Lung microvascular endothelial cell (primary cell): ENCODE measurements around the gene E2F1. TPM values are rescaled to one million over a fixed set of nuclear protein-coding genes. Genes with fewer than 3 reads are reported as not detected.
"Not testable (repeated sequence)": the region's sequence is repeated elsewhere in the genome, so short reads cannot be mapped to it uniquely, and the experiment has no call there.

ENCODE experiments used
- DNase-seq, 2 donors: peaks; one replicate each; pipeline versions ENCODE4 v3.0.0 to v3.0.0-alpha.2; 2010; ENCODE audit warnings: low read depth in 2 of 2
- total RNA-seq: library from RNA; depleted of rRNA; stranded (reverse); fragments of >200 nt; gene quantifications from 2 replicates; pipeline ENCODE4 v1.2.1, GENCODE V29; 2014

Gene E2F1
- total RNA-seq, 1 donor from 2014 or later: 2.8 TPM

GRCh38 chr20:33645072-33645358 is 41.2 kb downstream of the E2F1 start:
- no peak for DNase-seq

- DNase-seq: no peak
These were observed 41.7 kb downstream of the E2F1 start for GRCh38 chr20:33644313-33645071.

GRCh38 chr20:33640287-33640686 is 45.9 kb downstream of the E2F1 start:
- DNase-seq: peak in 1 of 2 donors; percentile 42

GRCh38 chr20:33636776-33637175 is 49.4 kb downstream of the E2F1 start:
- no peak for DNase-seq

- no peak for DNase-seq
These were observed 50.8 kb downstream of the E2F1 start for GRCh38 chr20:33635341-33635740.

DNA sequence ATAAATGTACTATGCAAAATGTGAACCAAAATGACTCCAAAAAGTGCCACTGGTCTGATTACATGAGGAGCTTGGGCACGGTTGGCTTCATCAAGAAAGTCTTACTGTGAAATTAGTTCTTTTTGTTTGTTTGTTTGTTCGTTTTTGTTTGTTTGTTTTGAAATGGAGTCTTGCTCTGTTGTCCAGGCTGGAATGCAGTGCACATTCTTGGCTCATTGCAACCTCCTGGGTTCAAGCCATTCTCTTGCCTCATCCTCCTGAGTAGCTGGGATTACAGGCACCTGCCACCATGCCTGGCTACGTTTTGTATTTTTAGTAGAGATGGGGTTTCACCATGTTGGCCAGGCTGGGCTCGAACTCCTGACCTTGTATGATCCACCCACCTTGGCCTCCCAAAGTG is 54.3 kb downstream of the E2F1 start:
- DNase-seq: not testable (repeated sequence)

DNA sequence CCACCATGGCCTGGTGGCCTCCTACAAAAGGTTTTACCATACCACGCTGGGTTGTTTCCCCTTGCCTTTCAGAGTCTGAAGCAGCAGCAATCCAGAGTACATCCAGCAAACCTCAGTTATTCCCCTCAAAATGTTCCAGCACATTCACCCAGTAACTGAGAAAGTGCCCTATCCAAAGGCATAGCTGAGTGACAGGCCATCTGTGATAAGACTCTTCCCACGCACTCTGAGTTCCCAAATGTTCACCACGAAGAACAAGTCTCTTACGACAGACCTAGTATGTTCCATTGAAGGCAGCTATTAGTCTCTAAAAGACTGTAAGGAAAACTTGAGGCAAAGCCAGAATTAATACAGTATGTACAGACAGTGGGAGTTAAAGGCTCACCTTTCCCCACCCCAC is 55.7 kb downstream of the E2F1 start:
- no peak for DNase-seq

GRCh38 chr20:33629979-33630378 is 56.2 kb downstream of the E2F1 start:
- no peak for DNase-seq

DNA sequence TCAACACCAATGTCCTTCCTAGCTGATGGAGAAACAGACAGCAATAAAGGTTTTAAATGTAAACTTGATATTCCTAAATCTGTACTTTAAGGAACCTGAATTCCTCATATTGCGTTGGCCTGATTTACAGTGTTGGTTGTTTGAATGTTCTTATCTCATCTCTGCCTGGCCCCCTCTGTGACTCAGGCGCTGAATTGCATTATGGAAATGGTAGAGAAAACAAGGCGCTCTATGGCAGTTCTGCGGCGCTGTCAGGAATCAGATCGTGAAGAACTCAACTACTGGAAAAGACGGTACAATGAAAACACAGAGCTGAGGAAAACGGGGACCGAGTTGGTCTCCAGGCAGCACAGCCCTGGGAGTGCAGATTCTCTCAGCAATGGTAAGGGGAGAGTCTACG is 56.7 kb downstream of the E2F1 start:
- DNase-seq: no peak

DNA sequence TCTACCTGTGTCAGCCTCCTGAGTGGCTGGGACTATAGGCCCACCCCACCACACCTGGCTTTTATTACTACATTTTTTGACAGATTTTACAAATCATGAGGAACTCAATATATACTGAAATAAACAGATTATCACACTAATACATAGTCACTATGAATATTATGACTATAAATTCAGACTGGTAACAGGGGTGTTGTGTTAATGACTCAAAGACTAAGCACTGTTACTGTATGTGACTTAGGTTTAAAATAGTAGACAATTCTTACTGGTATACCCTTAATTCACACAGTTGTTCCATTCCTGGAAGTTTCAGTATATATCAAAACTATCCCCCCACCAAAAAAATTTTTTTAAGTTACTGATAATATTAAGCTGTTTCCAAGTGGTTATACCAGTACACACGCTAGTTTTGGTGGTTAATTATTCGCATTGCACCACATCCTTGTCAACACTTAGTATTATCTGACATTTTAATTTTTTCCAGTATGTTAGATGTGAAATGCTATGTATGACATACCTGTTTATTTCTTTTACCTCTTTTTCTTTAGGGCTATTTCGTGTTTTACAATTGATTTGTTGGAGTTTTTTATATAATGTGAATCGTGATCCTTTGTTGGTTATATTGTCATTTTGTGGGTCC is 58.5 kb downstream of the E2F1 start:
- no peak for DNase-seq

DNA sequence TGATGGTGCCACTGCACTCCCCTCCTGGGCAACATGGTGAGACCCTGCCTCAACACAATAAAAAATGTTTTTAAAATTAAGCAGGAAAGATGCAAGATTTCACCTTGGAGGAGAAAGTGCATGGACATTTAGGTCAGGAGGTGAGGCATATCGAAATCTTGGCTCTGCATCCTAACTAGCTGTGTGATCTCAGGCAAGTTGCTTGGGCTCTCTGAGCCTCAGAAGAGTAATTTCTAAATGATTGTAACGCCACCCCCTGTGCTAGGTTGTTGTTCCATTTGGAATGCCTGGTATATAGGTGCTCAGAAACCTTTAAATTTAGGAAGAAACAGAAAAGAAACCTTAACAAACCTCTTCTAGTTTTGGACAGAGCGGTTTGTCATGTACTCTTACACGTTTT is 60.0 kb downstream of the E2F1 start:
- no peak for DNase-seq

Other genes starting within 250 kb of the E2F1 start
- 5.4 TPM in 2 replicates for gene SNTA1, start 242.6 kb downstream of the E2F1 start, total RNA-seq
- 2.4 and 3.2 TPM in 2 replicates for gene CBFA2T2, start 196.3 kb downstream of the E2F1 start, total RNA-seq
- gene C20orf144, start 24.1 kb downstream of the E2F1 start, total RNA-seq: under 0.01 TPM in 1 of 2 replicates, not detected in the other
- 1.3 and 1.6 TPM in 2 replicates for gene ACTL10, start 19.4 kb downstream of the E2F1 start, total RNA-seq
- gene NECAB3, start 12.0 kb downstream of the E2F1 start, total RNA-seq: 7.2 and 9.7 TPM in 2 replicates
- gene PXMP4, start 33.9 kb upstream of the E2F1 start, total RNA-seq: 3.9 and 4.0 TPM in 2 replicates
- gene ZNF341, start 45.6 kb upstream of the E2F1 start, total RNA-seq: 0.44 and 0.99 TPM in 2 replicates
- 30.3 and 34.1 TPM in 2 replicates for gene CHMP4B, start 125.0 kb upstream of the E2F1 start, total RNA-seq